Stimulated activated naive CD8-positive, alpha-beta T cell treated with anti-CD3 and anti-CD28 coated beads, Interleukin-15, Interleukin-2, amounts not matched to agents 100 ng/mL and 50 ng/mL, for 24 hours (primary cell): Measurements from ENCODE around the gene TTLL6.
A peak's percentile ranks its signal among the peaks of the same experiment; 100 is the strongest.

Experiments used
- H3K27ac Mint-ChIP-seq: one replicate; pipeline ENCODE4 v1.8.0; 2021; ENCODE audit warnings: mild to moderate bottlenecking, mixed read lengths
- H3K27me3 Mint-ChIP-seq: one replicate; pipeline ENCODE4 v1.8.0; 2021; ENCODE audit warnings: mixed read lengths
- H3K36me3 Mint-ChIP-seq: one replicate; pipeline ENCODE4 v1.8.0; 2021; ENCODE audit warnings: low read depth, mixed read lengths
- H3K4me1 Mint-ChIP-seq: one replicate; pipeline ENCODE4 v1.8.0; 2021; ENCODE audit warnings: low read depth, mixed read lengths
- H3K4me3 Mint-ChIP-seq: one replicate; pipeline ENCODE4 v1.8.0; 2021; ENCODE audit warnings: mild to moderate bottlenecking, mixed read lengths
- H3K9me3 Mint-ChIP-seq: one replicate; pipeline ENCODE4 v1.8.0; 2021; ENCODE audit warnings: mixed read lengths

The TTLL6 gene

GRCh38 chr17:48795444-48796162 lies 21.4 kb downstream of the TTLL6 start:
- Mint-ChIP-seq H3K36me3 (no peaks in the 10 kb centered on the region), H3K27me3 (peaks cover 43% of the 10 kb centered on the region), H3K4me3 (no peak overlapping the region), H3K4me1 (peaks cover 18% of the 10 kb centered on the region), H3K9me3 (no peaks in the 10 kb centered on the region), H3K27ac (no peak overlapping the region)

- Mint-ChIP-seq H3K27me3 (peaks cover 42% of the 10 kb centered on the region), H3K4me3 (no peak overlapping the region), H3K9me3 (no peaks in the 10 kb centered on the region), H3K36me3 (no peaks in the 10 kb centered on the region), H3K27ac (no peak overlapping the region), H3K4me1 (peaks cover 18% of the 10 kb centered on the region)
Observed at GRCh38 chr17:48792033-48792798, 24.8 kb downstream of the TTLL6 start.

GRCh38 chr17:48791128-48792032 lies 25.6 kb downstream of the TTLL6 start:
- H3K36me3 Mint-ChIP-seq = no peaks in the 10 kb centered on the region
- peaks cover 42% of the 10 kb centered on the region for H3K27me3 Mint-ChIP-seq
- H3K4me3 Mint-ChIP-seq = no peak overlapping the region
- H3K9me3 Mint-ChIP-seq = no peaks in the 10 kb centered on the region
- H3K27ac Mint-ChIP-seq = peak overlapping the region; percentile 34
- peaks cover 18% of the 10 kb centered on the region for H3K4me1 Mint-ChIP-seq

GRCh38 chr17:48790607-48791127 lies 26.4 kb downstream of the TTLL6 start:
- no peak overlapping the region for H3K27ac Mint-ChIP-seq
- peaks cover 18% of the 10 kb centered on the region for H3K4me1 Mint-ChIP-seq
- H3K9me3 Mint-ChIP-seq = no peaks in the 10 kb centered on the region
- no peaks in the 10 kb centered on the region for H3K36me3 Mint-ChIP-seq
- no peak overlapping the region for H3K4me3 Mint-ChIP-seq
- H3K27me3 Mint-ChIP-seq = peaks cover 40% of the 10 kb centered on the region

GRCh38 chr17:48787828-48788227 lies 29.2 kb downstream of the TTLL6 start:
- H3K9me3 Mint-ChIP-seq = no peaks in the 10 kb centered on the region
- no peak overlapping the region for H3K4me3 Mint-ChIP-seq
- no peak overlapping the region for H3K27ac Mint-ChIP-seq
- peaks cover 16% of the 10 kb centered on the region for H3K4me1 Mint-ChIP-seq
- H3K36me3 Mint-ChIP-seq = no peaks in the 10 kb centered on the region
- peaks cover 29% of the 10 kb centered on the region for H3K27me3 Mint-ChIP-seq

- Mint-ChIP-seq H3K27ac (no peak overlapping the region), H3K9me3 (no peaks in the 10 kb centered on the region), H3K36me3 (no peaks in the 10 kb centered on the region), H3K27me3 (peaks cover 33% of the 10 kb centered on the region), H3K4me1 (no peaks in the 10 kb centered on the region), H3K4me3 (no peak overlapping the region)
Observed at GRCh38 chr17:48779421-48779820, 37.6 kb downstream of the TTLL6 start.

GRCh38 chr17:48776602-48777001 lies 40.4 kb downstream of the TTLL6 start:
- no peaks in the 10 kb centered on the region for H3K9me3 Mint-ChIP-seq
- H3K27me3 Mint-ChIP-seq = peaks cover 37% of the 10 kb centered on the region
- H3K27ac Mint-ChIP-seq = no peak overlapping the region
- no peaks in the 10 kb centered on the region for H3K36me3 Mint-ChIP-seq
- H3K4me3 Mint-ChIP-seq = no peak overlapping the region
- no peaks in the 10 kb centered on the region for H3K4me1 Mint-ChIP-seq

- no peak overlapping the region for H3K27ac Mint-ChIP-seq
- H3K36me3 Mint-ChIP-seq = no peaks in the 10 kb centered on the region
Observed at GRCh38 chr17:48773245-48773644, 43.8 kb downstream of the TTLL6 start.

GRCh38 chr17:48770954-48771353 lies 46.1 kb downstream of the TTLL6 start:
- Mint-ChIP-seq H3K27me3 (peaks cover 44% of the 10 kb centered on the region), H3K9me3 (no peaks in the 10 kb centered on the region), H3K27ac (peak overlapping the region; percentile 13), H3K4me1 (no peaks in the 10 kb centered on the region), H3K4me3 (no peak overlapping the region), H3K36me3 (no peaks in the 10 kb centered on the region)

More at GRCh38 chr17:48773245-48773644, 43.8 kb downstream of the TTLL6 start:
- H3K9me3 Mint-ChIP-seq = no peaks in the 10 kb centered on the region
- H3K27me3 Mint-ChIP-seq = peaks cover 40% of the 10 kb centered on the region
- H3K4me3 Mint-ChIP-seq = no peak overlapping the region
- H3K4me1 Mint-ChIP-seq = no peaks in the 10 kb centered on the region

- peaks cover 45% of the 10 kb centered on the region for H3K27me3 Mint-ChIP-seq
Observed at GRCh38 chr17:48769009-48769675, 47.9 kb downstream of the TTLL6 start.

GRCh38 chr17:48767263-48767774 lies 49.7 kb downstream of the TTLL6 start:
- no peaks in the 10 kb centered on the region for H3K4me1 Mint-ChIP-seq
- H3K36me3 Mint-ChIP-seq = no peaks in the 10 kb centered on the region
- peaks cover 55% of the 10 kb centered on the region for H3K27me3 Mint-ChIP-seq
- H3K9me3 Mint-ChIP-seq = no peaks in the 10 kb centered on the region
- no peak overlapping the region for H3K27ac Mint-ChIP-seq
- H3K4me3 Mint-ChIP-seq = no peak overlapping the region

More at GRCh38 chr17:48769009-48769675, 47.9 kb downstream of the TTLL6 start:
- no peaks in the 10 kb centered on the region for H3K36me3 Mint-ChIP-seq
- no peaks in the 10 kb centered on the region for H3K4me1 Mint-ChIP-seq
- H3K9me3 Mint-ChIP-seq = no peaks in the 10 kb centered on the region
- H3K27ac Mint-ChIP-seq = no peak overlapping the region
- no peak overlapping the region for H3K4me3 Mint-ChIP-seq

- no peaks in the 10 kb centered on the region for H3K4me1 Mint-ChIP-seq
- no peak overlapping the region for H3K4me3 Mint-ChIP-seq
Observed at GRCh38 chr17:48761114-48761513, 55.9 kb downstream of the TTLL6 start.

GRCh38 chr17:48760411-48760810 lies 56.6 kb downstream of the TTLL6 start:
- H3K27me3 Mint-ChIP-seq = peaks cover 78% of the 10 kb centered on the region
- no peaks in the 10 kb centered on the region for H3K4me1 Mint-ChIP-seq
- H3K36me3 Mint-ChIP-seq = no peaks in the 10 kb centered on the region
- H3K4me3 Mint-ChIP-seq = no peak overlapping the region
- H3K9me3 Mint-ChIP-seq = no peaks in the 10 kb centered on the region
- H3K27ac Mint-ChIP-seq = no peak overlapping the region

More at GRCh38 chr17:48761114-48761513, 55.9 kb downstream of the TTLL6 start:
- Mint-ChIP-seq H3K9me3 (no peaks in the 10 kb centered on the region), H3K27me3 (peaks cover 71% of the 10 kb centered on the region), H3K36me3 (no peaks in the 10 kb centered on the region), H3K27ac (no peak overlapping the region)

- H3K27me3 Mint-ChIP-seq = peaks cover 81% of the 10 kb centered on the region
- no peaks in the 10 kb centered on the region for H3K36me3 Mint-ChIP-seq
- H3K4me1 Mint-ChIP-seq = no peaks in the 10 kb centered on the region
- H3K9me3 Mint-ChIP-seq = no peaks in the 10 kb centered on the region
- H3K4me3 Mint-ChIP-seq = no peak overlapping the region
- H3K27ac Mint-ChIP-seq = no peak overlapping the region
Observed at GRCh38 chr17:48759288-48759687, 57.7 kb downstream of the TTLL6 start.
